Esophagus squamous epithelium (tissue), 5 donors: Measurements from ENCODE around the gene ANKRD13D. TPM values are rescaled to one million over a fixed set of nuclear protein-coding genes. Genes with fewer than 3 reads are reported as not detected.

Experiments
- DNase-seq: peaks from one replicate; lab custom pipeline; 2025; lab: John Stamatoyannopoulos, UW
- H3K27ac ChIP-seq, 4 donors: fragments of 200-600 bp; sonication (generic); one replicate each; pipeline ENCODE4 v1.5.1; 2016 to 2019; ENCODE audit warnings: mild to moderate bottlenecking in 1 of 4
- H3K27me3 ChIP-seq, 4 donors: fragments of 200-600 bp; sonication (generic); 1 replicate in 3 of 4; 2 replicates in 1 of 4; pipeline versions ENCODE4 v1.5.1 to v1.6.0; 2017 to 2021; ENCODE audit warnings: antibody characterized with exemption in 1 of 4
- H3K36me3 ChIP-seq, 3 donors: fragments of 200-600 bp; sonication (generic); one replicate each; pipeline ENCODE4 v1.5.1; 2016 to 2019
- H3K4me1 ChIP-seq, 3 donors: fragments of 200-600 bp; sonication (generic); one replicate each; pipeline ENCODE4 v1.5.1; 2017 to 2019
- H3K4me3 ChIP-seq, 4 donors: fragments of 200-600 bp; sonication (generic); 1 replicate in 3 of 4; 2 replicates in 1 of 4; pipeline ENCODE4 v1.5.1; 2016 to 2019; ENCODE audit warnings: mild to moderate bottlenecking in 2 of 4, moderate library complexity in 1 of 4
- H3K9me3 ChIP-seq, 3 donors: fragments of 200-600 bp; sonication (generic); one replicate each; pipeline ENCODE4 v1.5.1; 2016 to 2019
- POLR2A ChIP-seq, 4 donors: fragments of 450-650 bp; IDR thresholded peaks; one replicate each; pipeline ENCODE4 v1.6.1; 2017; ENCODE audit warnings: antibody characterized with exemption in 4 of 4, mild to moderate bottlenecking in 4 of 4, moderate library complexity in 3 of 4
- WGBS, 2 donors: methylation state at CpG; one replicate each; pipeline ENCODE4 v1.1.5; 2018; 5-methylcytosine and 5-hydroxymethylcytosine counted together
- intact Hi-C: fragments of 100-400 bp; cut with DNase I; formaldehyde crosslinking; loops from one replicate; pipeline ENCODE4 v1.15.0; 2022
- total RNA-seq, 4 donors: library from RNA; depleted of rRNA; stranded (reverse); fragments of >200 nt; gene quantifications; one replicate each; pipeline ENCODE4 v1.1.0, GENCODE V29; 2016
- TF ChIP-seq, protein P1 (sequence below), 6 experiments: fragments of 450-650 bp in 4 of 6; fragments of 200-600 bp in 2 of 6; sonication (generic) in 2 of 6; IDR thresholded peaks; one replicate each; pipeline ENCODE4 v1.5.1; 2016 to 2019; ENCODE audit warnings: antibody characterized with exemption in 6 of 6, mild to moderate bottlenecking in 4 of 6, moderate library complexity in 4 of 6
- donor health status: DM: yes; HTN: yes; CAD: no.

ANKRD13D gene
- total RNA-seq, 4 donors from 2014 or later, result 27.4 to 50.6 (median 41.6) TPM

DNA sequence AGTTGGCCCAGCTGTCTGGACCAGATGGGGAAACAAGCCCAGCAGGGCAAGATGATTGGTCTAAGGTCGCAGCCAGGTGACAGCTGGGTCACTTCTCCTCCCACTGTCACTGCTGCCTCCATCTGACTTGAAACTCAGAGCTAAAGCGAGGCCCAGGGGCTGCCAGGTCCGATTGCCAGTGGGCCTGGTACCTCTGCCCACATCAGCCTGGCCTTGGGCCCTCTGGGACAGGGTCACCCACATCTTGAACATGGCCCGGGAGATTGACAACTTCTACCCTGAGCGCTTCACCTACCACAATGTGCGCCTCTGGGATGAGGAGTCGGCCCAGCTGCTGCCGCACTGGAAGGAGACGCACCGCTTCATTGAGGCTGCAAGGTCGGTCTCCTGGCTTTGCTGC lies 20.1 kb downstream of the ANKRD13D start:
- H3K27ac ChIP-seq, result peak overlapping the region; percentile 93 to 99 (median 96)
- no peak for DNase-seq
- 83 to 100% methylated on average over 3 to 8 of the region's 11 CpGs for WGBS, 2 donors

GRCh38 chr11:67309661-67310061 lies 20.6 kb downstream of the ANKRD13D start:
- no CpG with 5 or more reads among the region's 14 CpGs for WGBS, 2 donors
- intact Hi-C loops, result loop anchor here (10.0 kb wide), 1 partner anchor 255 kb away; the partner anchor contains the start of gene RHOD
- H3K4me3 ChIP-seq, result no peak overlapping the region
- H3K9me3 ChIP-seq, result no peaks in the 10 kb centered on the region
- no peak for DNase-seq
- peak overlapping the region; percentile 93 to 99 (median 96) for H3K27ac ChIP-seq
- TF ChIP-seq, protein P1, sequence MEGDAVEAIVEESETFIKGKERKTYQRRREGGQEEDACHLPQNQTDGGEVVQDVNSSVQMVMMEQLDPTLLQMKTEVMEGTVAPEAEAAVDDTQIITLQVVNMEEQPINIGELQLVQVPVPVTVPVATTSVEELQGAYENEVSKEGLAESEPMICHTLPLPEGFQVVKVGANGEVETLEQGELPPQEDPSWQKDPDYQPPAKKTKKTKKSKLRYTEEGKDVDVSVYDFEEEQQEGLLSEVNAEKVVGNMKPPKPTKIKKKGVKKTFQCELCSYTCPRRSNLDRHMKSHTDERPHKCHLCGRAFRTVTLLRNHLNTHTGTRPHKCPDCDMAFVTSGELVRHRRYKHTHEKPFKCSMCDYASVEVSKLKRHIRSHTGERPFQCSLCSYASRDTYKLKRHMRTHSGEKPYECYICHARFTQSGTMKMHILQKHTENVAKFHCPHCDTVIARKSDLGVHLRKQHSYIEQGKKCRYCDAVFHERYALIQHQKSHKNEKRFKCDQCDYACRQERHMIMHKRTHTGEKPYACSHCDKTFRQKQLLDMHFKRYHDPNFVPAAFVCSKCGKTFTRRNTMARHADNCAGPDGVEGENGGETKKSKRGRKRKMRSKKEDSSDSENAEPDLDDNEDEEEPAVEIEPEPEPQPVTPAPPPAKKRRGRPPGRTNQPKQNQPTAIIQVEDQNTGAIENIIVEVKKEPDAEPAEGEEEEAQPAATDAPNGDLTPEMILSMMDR (IDR thresholded peaks at IDR 0.05), result no peak
- peaks cover 0 to 52% (median 27%) of the 10 kb centered on the region in 3 donors for H3K36me3 ChIP-seq
- H3K27me3 ChIP-seq, result no peaks in the 10 kb centered on the region
- H3K4me1 ChIP-seq, result peaks cover 37 to 82% (median 49%) of the 10 kb centered on the region in 3 donors

More for the DNA sequence above, 20.1 kb downstream of the ANKRD13D start:
- Histone ChIP-seq H3K27me3 (no peaks in the 10 kb centered on the region), H3K36me3 (peaks cover 0 to 52% (median 27%) of the 10 kb centered on the region in 3 donors), H3K4me3 (no peak overlapping the region), H3K9me3 (no peaks in the 10 kb centered on the region), H3K4me1 (peaks cover 38 to 82% (median 51%) of the 10 kb centered on the region in 3 donors)
- TF ChIP-seq POLR2A (IDR thresholded peaks at IDR 0.05), result no peak
- TF ChIP-seq, protein P1 (IDR thresholded peaks at IDR 0.05), result no peak
- intact Hi-C loops, result no loop called here

- H3K27ac ChIP-seq, result peak overlapping the region; percentile 93 to 99 (median 96)
- H3K9me3 ChIP-seq, result no peaks in the 10 kb centered on the region
- no peak for DNase-seq
- TF ChIP-seq, protein P1 (IDR thresholded peaks at IDR 0.05), result no peak
- peak in 1 of 4 donors; percentile 29 for TF ChIP-seq POLR2A (IDR thresholded peaks at IDR 0.05)
- intact Hi-C loops, result loop anchor here (10.0 kb wide), 1 partner anchor 256 kb away; the partner anchor contains the start of gene RHOD
- WGBS, 2 donors, result 46 to 100% methylated on average over 1 to 3 of the region's 19 CpGs
- H3K36me3 ChIP-seq, result peaks cover 0 to 52% (median 27%) of the 10 kb centered on the region in 3 donors
- H3K4me1 ChIP-seq, result peaks cover 36 to 82% (median 47%) of the 10 kb centered on the region in 3 donors
- no peaks in the 10 kb centered on the region for H3K27me3 ChIP-seq
- peak overlapping the region in 1 of 4 donors; percentile 48 for H3K4me3 ChIP-seq
These were observed 21.3 kb downstream of the ANKRD13D start for GRCh38 chr11:67310246-67311050.

DNA sequence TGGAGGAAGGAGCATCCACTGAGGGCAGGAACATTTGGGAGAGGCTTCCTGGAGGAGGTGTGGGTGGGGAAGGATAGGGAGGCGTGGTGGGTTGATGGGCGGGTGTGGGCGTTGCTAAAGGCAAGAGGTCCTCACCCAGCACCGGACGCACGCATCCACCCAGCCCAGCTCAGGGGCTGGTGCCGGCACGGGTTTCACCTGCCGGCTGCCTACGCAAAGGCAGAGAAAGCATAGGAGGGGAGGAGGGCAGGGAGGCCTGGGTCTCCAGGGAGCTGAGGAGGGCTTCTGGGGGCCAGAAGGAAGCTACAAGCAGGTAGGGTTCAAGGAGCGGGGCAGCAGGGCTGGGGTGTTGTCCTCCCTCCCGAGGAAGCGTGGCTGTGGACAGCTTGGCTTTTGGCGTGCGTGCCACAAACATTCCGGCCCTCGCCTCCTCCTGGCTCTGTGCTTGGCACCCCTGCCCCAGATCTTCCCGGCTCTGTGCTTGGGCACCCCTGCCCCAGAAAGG lies 22.0 kb downstream of the ANKRD13D start:
- intact Hi-C loops, result loop anchor here (10.0 kb wide), 1 partner anchor 256 kb away; the partner anchor contains the start of gene RHOD
- Histone ChIP-seq H3K9me3 (no peaks in the 10 kb centered on the region), H3K36me3 (peaks cover 0 to 52% (median 27%) of the 10 kb centered on the region in 3 donors), H3K4me3 (peak overlapping the region in 3 of 4 donors; percentile 23 to 48 (median 36)), H3K4me1 (peaks cover 41 to 83% (median 48%) of the 10 kb centered on the region in 3 donors), H3K27ac (peak overlapping the region; percentile 93 to 99 (median 96)), H3K27me3 (no peaks in the 10 kb centered on the region)
- WGBS, 2 donors, result 54 to 60% methylated on average over 2 to 13 of the region's 18 CpGs
- DNase-seq, result no peak
- no peak for TF ChIP-seq POLR2A (IDR thresholded peaks at IDR 0.05)
- TF ChIP-seq, protein P1 (IDR thresholded peaks at IDR 0.05), result no peak
